GM23338 (cell line): ENCODE data around the gene RNF223. TPM values are rescaled to one million over a fixed set of nuclear protein-coding genes. Genes with fewer than 3 reads are reported as not detected.

Experiments used
- CREB1 ChIP-seq: fragments of 250-450 bp; sonication (Bioruptor Pico); IDR thresholded peaks from 2 replicates; pipeline ENCODE4 v1.5.0; 2020; ENCODE audit warnings: low read depth, mild to moderate bottlenecking, moderate library complexity
- REST ChIP-seq: IDR thresholded peaks from one replicate; pipeline ENCODE4 v1.6.1; 2018; ENCODE audit warnings: antibody characterized with exemption; ENCODE audit not compliant: unreplicated experiment
- ZNF462 ChIP-seq: fragments of 250-450 bp; sonication (Bioruptor Pico); IDR thresholded peaks from 2 replicates; pipeline ENCODE4 v1.5.0; 2020; ENCODE audit warnings: mild to moderate bottlenecking, moderate library complexity
- polyA plus RNA-seq: library from polyadenylated mRNA; unstranded; fragments of >200 nt; fragmentation: Nextera tagmentation; extraction: Ambion mirVana; gene quantifications from 2 replicates; pipeline ENCODE4 v1.2.1, GENCODE V29; 2016
- total RNA-seq: library from RNA; depleted of rRNA; stranded (reverse); fragments of >200 nt; shearing (Covaris generic); gene quantifications from 2 replicates; pipeline ENCODE4 v1.2.3, GENCODE V29; 2014

The RNF223 gene
- total and polyA plus RNA-seq, 2 experiments from 2014 or later: not detected

GRCh38 chr1:1059494-1060280 is 14.4 kb downstream of the RNF223 start (continued):
- TF ChIP-seq ZNF462 (CRISPR knock-in tag) (no peak), REST (no peak), CREB1 (CRISPR knock-in tag) (no peak)
